ENCODE results near the gene KCNMB3. TPM values are rescaled to one million over a fixed set of nuclear protein-coding genes. Genes with fewer than 3 reads are reported as not detected.
A peak's percentile ranks its signal among the peaks of the same experiment; 100 is the strongest.
"Not testable (repeated sequence)": the region's sequence is repeated elsewhere in the genome, so short reads cannot be mapped to it uniquely, and the experiment has no call there.

The KCNMB3 gene
- total RNA-seq, 1 experiment from 2014 or later = 2.3 TPM

GRCh38 chr3:179264449-179264848, 13.5 kb upstream of the KCNMB3 start:
- BruUV-seq (replicated peaks) = no TSS peak
- CTCF ChIA-PET = no interaction called here
- Histone ChIP-seq H3K9ac (ENCODE audit: low read length) (no peak overlapping the region), H3K4me1 (ENCODE audit: insufficient read depth, low read length) (peaks cover 11% of the 10 kb centered on the region), H3K27me3 (ENCODE audit: low read length) (no peaks in the 10 kb centered on the region), H3K4me2 (ENCODE audit: low read length) (no peak overlapping the region), H3K9me2 (replicated peaks; ENCODE audit: low read length) (no peaks in the 10 kb centered on the region), H3K36me3 (ENCODE audit: low read depth, low read length) (no peaks in the 10 kb centered on the region), H4K20me1 (ENCODE audit: low read length) (no peaks in the 10 kb centered on the region), H3F3A (ENCODE audit: low read length, unreplicated experiment) (no peaks in the 10 kb centered on the region), H2AFZ (ENCODE audit: low read length) (no peak overlapping the region), H3K9me3 (ENCODE audit: low read length) (no peaks in the 10 kb centered on the region), H3K4me3 (ENCODE audit: low read length) (no peak overlapping the region), H3K27ac (ENCODE audit: low read length) (no peak overlapping the region), H3K79me2 (ENCODE audit: low read length) (no peaks in the 10 kb centered on the region)
- no peak for DNase-seq
- ATAC-seq = no peak
- intact Hi-C loops (cut with micrococcal nuclease) = loop anchor here (5.0 kb wide), 2 partner anchors 53 to 157 kb away; no protein-coding TSS in a partner anchor
- TF ChIP-seq CTCF (conservative IDR thresholded peaks at IDR 0.05; ENCODE audit: low read depth, low read length) (no peak), EZH2phosphoT487 (IDR thresholded peaks at IDR 0.05; ENCODE audit: borderline replicate concordance, low read length) (no peak), EZH2 (IDR thresholded peaks at IDR 0.05; ENCODE audit: low read length, unreplicated experiment) (no peak)
- POLR2A ChIA-PET (ENCODE audit: unreplicated experiment) = no interaction called here

GRCh38 chr3:179263134-179263533, 12.2 kb upstream of the KCNMB3 start:
- H3K27ac ChIP-seq (ENCODE audit: low read length) = no peak overlapping the region
- BruUV-seq (replicated peaks) = no TSS peak
- H3K4me1 ChIP-seq (ENCODE audit: insufficient read depth, low read length) = peaks cover 11% of the 10 kb centered on the region
- no peaks in the 10 kb centered on the region for H3K9me3 ChIP-seq (ENCODE audit: low read length)
- no peak overlapping the region for H3K9ac ChIP-seq (ENCODE audit: low read length)
- intact Hi-C loops (cut with micrococcal nuclease) = loop anchor here (5.0 kb wide), 2 partner anchors 54 to 156 kb away; no protein-coding TSS in a partner anchor
- H2AFZ ChIP-seq (ENCODE audit: low read length) = no peak overlapping the region
- no peaks in the 10 kb centered on the region for H3K79me2 ChIP-seq (ENCODE audit: low read length)
- H3K9me2 ChIP-seq (replicated peaks; ENCODE audit: low read length) = no peaks in the 10 kb centered on the region
- no peak overlapping the region for H3K4me2 ChIP-seq (ENCODE audit: low read length)
- H3K27me3 ChIP-seq (ENCODE audit: low read length) = no peaks in the 10 kb centered on the region
- no peak for DNase-seq
- CTCF ChIA-PET = no interaction called here
- H3K36me3 ChIP-seq (ENCODE audit: low read depth, low read length) = no peaks in the 10 kb centered on the region
- TF ChIP-seq EZH2phosphoT487 (IDR thresholded peaks at IDR 0.05; ENCODE audit: borderline replicate concordance, low read length) = no peak
- no peak for TF ChIP-seq CTCF (conservative IDR thresholded peaks at IDR 0.05; ENCODE audit: low read depth, low read length)
- no peak for TF ChIP-seq EZH2 (IDR thresholded peaks at IDR 0.05; ENCODE audit: low read length, unreplicated experiment)
- H4K20me1 ChIP-seq (ENCODE audit: low read length) = no peaks in the 10 kb centered on the region
- H3K4me3 ChIP-seq (ENCODE audit: low read length) = no peak overlapping the region
- ATAC-seq = no peak
- no peaks in the 10 kb centered on the region for H3F3A ChIP-seq (ENCODE audit: low read length, unreplicated experiment)
- POLR2A ChIA-PET (ENCODE audit: unreplicated experiment) = interaction anchor here (0.6 kb wide), 1 partner anchor 53 kb away, joined by 4 read pairs; no protein-coding TSS in a partner anchor

- no TSS peak for BruUV-seq (replicated peaks)
- H3K9me2 ChIP-seq (replicated peaks; ENCODE audit: low read length) = no peaks in the 10 kb centered on the region
- no peaks in the 10 kb centered on the region for H3K36me3 ChIP-seq (ENCODE audit: low read depth, low read length)
- no peak for TF ChIP-seq EZH2phosphoT487 (IDR thresholded peaks at IDR 0.05; ENCODE audit: borderline replicate concordance, low read length)
- H3K4me1 ChIP-seq (ENCODE audit: insufficient read depth, low read length) = peaks cover 11% of the 10 kb centered on the region
- H3F3A ChIP-seq (ENCODE audit: low read length, unreplicated experiment) = no peaks in the 10 kb centered on the region
- DNase-seq = peak; percentile 77
- ATAC-seq = peak; percentile 97
- peak overlapping the region; percentile 83 for H3K9ac ChIP-seq (ENCODE audit: low read length)
- peak overlapping the region; percentile 79 for H3K4me3 ChIP-seq (ENCODE audit: low read length)
- ChIA-PET POLR2A (ENCODE audit: unreplicated experiment) (no interaction called here), CTCF (interaction anchor here (0.5 to 1.8 kb wide), 3 partner anchors 60 to 161 kb away, joined by 3 to 5 read pairs (median 3); no protein-coding TSS in a partner anchor)
- H3K27me3 ChIP-seq (ENCODE audit: low read length) = no peaks in the 10 kb centered on the region
- intact Hi-C loops (cut with micrococcal nuclease) = loop anchor here (2.0 to 5.0 kb wide), 3 partner anchors 56 to 154 kb away; no protein-coding TSS in a partner anchor
- peak overlapping the region; percentile 97 for H2AFZ ChIP-seq (ENCODE audit: low read length)
- H3K27ac ChIP-seq (ENCODE audit: low read length) = no peak overlapping the region
- H3K9me3 ChIP-seq (ENCODE audit: low read length) = no peaks in the 10 kb centered on the region
- H4K20me1 ChIP-seq (ENCODE audit: low read length) = no peaks in the 10 kb centered on the region
- H3K79me2 ChIP-seq (ENCODE audit: low read length) = no peaks in the 10 kb centered on the region
- H3K4me2 ChIP-seq (ENCODE audit: low read length) = peak overlapping the region; percentile 91
These were observed 10.2 kb upstream of the KCNMB3 start for GRCh38 chr3:179260949-179261765.

- ATAC-seq; H3K27ac ChIP-seq (ENCODE audit: low read length); H3F3A ChIP-seq (ENCODE audit: low read length, unreplicated experiment); H4K20me1 ChIP-seq (ENCODE audit: low read length); DNase-seq; H3K36me3 ChIP-seq (ENCODE audit: low read depth, low read length); H3K27me3 ChIP-seq (ENCODE audit: low read length); H3K9ac ChIP-seq (ENCODE audit: low read length); H3K79me2 ChIP-seq (ENCODE audit: low read length); H3K9me3 ChIP-seq (ENCODE audit: low read length); POLR2A ChIA-PET (ENCODE audit: unreplicated experiment); H3K9me2 ChIP-seq (replicated peaks; ENCODE audit: low read length): not testable (repeated sequence)
- H2AFZ ChIP-seq (ENCODE audit: low read length) = peak overlapping the region; percentile 97; the same call in 1 of the 2 replicates
- peak overlapping the region; percentile 91 for H3K4me2 ChIP-seq (ENCODE audit: low read length)
- intact Hi-C loops (cut with micrococcal nuclease) = loop anchor here (2.0 to 5.0 kb wide), 3 partner anchors 57 to 153 kb away; no protein-coding TSS in a partner anchor
- TSS peak; percentile 68 for BruUV-seq (replicated peaks)
- H3K4me3 ChIP-seq (ENCODE audit: low read length) = peak overlapping the region; percentile 79; the same call in 1 of the 2 replicates
- CTCF ChIA-PET = interaction anchor here (0.5 to 0.6 kb wide), 2 partner anchors 61 to 160 kb away, joined by 3 read pairs; no protein-coding TSS in a partner anchor
- H3K4me1 ChIP-seq (ENCODE audit: insufficient read depth, low read length) = peaks cover 11% of the 10 kb centered on the region
These were observed 9.2 kb upstream of the KCNMB3 start for GRCh38 chr3:179259959-179260756.
